ENCODE measurements around the gene VIPR2. TPM values are rescaled to one million over a fixed set of nuclear protein-coding genes. Genes with fewer than 3 reads are reported as not detected.
A peak's percentile ranks its signal among the peaks of the same experiment; 100 is the strongest.

Gene VIPR2
- total and polyA plus RNA-seq, 2 donors from 2014 or later, result 0.91 to 1.3 TPM

- Histone ChIP-seq H3K9ac (ENCODE audit: low read length in 3 of 3) (peak overlapping the region in 1 of 3 donors; percentile 69), H3K27ac (ENCODE audit: low read depth in 2 of 2, low read length in 2 of 2) (peak overlapping the region; percentile 60 to 82), H3K9me3 (ENCODE audit: control insufficient read depth in 2 of 3, insufficient read depth in 1 of 3, low read length in 3 of 3) (no peaks in the 10 kb centered on the region), H3K4me1 (ENCODE audit: control insufficient read depth in 2 of 3, insufficient read depth in 2 of 3, low read depth in 1 of 3, low read length in 3 of 3) (peaks cover 3 to 27% (median 5%) of the 10 kb centered on the region in 3 donors), H3K36me3 (ENCODE audit: control insufficient read depth in 2 of 3, insufficient read depth in 3 of 3, low read length in 3 of 3) (no peaks in the 10 kb centered on the region), H3K27me3 (ENCODE audit: control insufficient read depth, insufficient read depth, low read length) (no peaks in the 10 kb centered on the region), H3K4me3 (ENCODE audit: low read length in 3 of 3) (peak overlapping the region in 2 of 3 donors; percentile 68 to 73)
- DNase-seq (peak; percentile 49 to 95 (median 80)), FAIRE-seq (no peak)
- no peak for TF ChIP-seq CTCF (IDR thresholded peaks at IDR 0.05; ENCODE audit: borderline replicate concordance, extremely low read depth, insufficient read depth)
- intact Hi-C loops (cut with DNase I), result no loop called here
These were observed 113.4 kb downstream of the VIPR2 start for GRCh38 chr7:159031135-159031701.

- Histone ChIP-seq H3K9ac (ENCODE audit: low read length in 3 of 3) (peak overlapping the region in 2 of 3 donors; percentile 60 to 69), H3K27ac (ENCODE audit: low read depth in 2 of 2, low read length in 2 of 2) (peak overlapping the region; percentile 60 to 82), H3K27me3 (ENCODE audit: control insufficient read depth, insufficient read depth, low read length) (no peaks in the 10 kb centered on the region), H3K9me3 (ENCODE audit: control insufficient read depth in 2 of 3, insufficient read depth in 1 of 3, low read length in 3 of 3) (no peaks in the 10 kb centered on the region), H3K4me3 (ENCODE audit: low read length in 3 of 3) (peak overlapping the region; percentile 12 to 73 (median 68)), H3K36me3 (ENCODE audit: control insufficient read depth in 2 of 3, insufficient read depth in 3 of 3, low read length in 3 of 3) (no peaks in the 10 kb centered on the region), H3K4me1 (ENCODE audit: control insufficient read depth in 2 of 3, insufficient read depth in 2 of 3, low read depth in 1 of 3, low read length in 3 of 3) (peaks cover 3 to 27% (median 5%) of the 10 kb centered on the region in 3 donors)
- intact Hi-C loops (cut with DNase I), result no loop called here
- FAIRE-seq (no peak), DNase-seq (peak in 4 of 5 donors; percentile 81 to 87 (median 82))
- peak; percentile 21 for TF ChIP-seq CTCF (IDR thresholded peaks at IDR 0.05; ENCODE audit: borderline replicate concordance, extremely low read depth, insufficient read depth)
These were observed 114.1 kb downstream of the VIPR2 start for GRCh38 chr7:159030490-159031134.

GRCh38 chr7:159028508-159029401 is 115.9 kb downstream of the VIPR2 start:
- H3K36me3 ChIP-seq (ENCODE audit: control insufficient read depth in 2 of 3, insufficient read depth in 3 of 3, low read length in 3 of 3), result no peaks in the 10 kb centered on the region
- DNase-seq (peak in 2 of 5 donors; percentile 3 to 60), FAIRE-seq (no peak)
- peak overlapping the region in 1 of 3 donors; percentile 52 for H3K4me3 ChIP-seq (ENCODE audit: low read length in 3 of 3)
- intact Hi-C loops (cut with DNase I), result no loop called here
- H3K27ac ChIP-seq (ENCODE audit: low read depth in 2 of 2, low read length in 2 of 2), result peak overlapping the region in 1 of 2 donors; percentile 63
- no peak for TF ChIP-seq CTCF (IDR thresholded peaks at IDR 0.05; ENCODE audit: borderline replicate concordance, extremely low read depth, insufficient read depth)
- H3K9me3 ChIP-seq (ENCODE audit: control insufficient read depth in 2 of 3, insufficient read depth in 1 of 3, low read length in 3 of 3), result no peaks in the 10 kb centered on the region
- H3K4me1 ChIP-seq (ENCODE audit: control insufficient read depth in 2 of 3, insufficient read depth in 2 of 3, low read depth in 1 of 3, low read length in 3 of 3), result peaks cover 3 to 27% (median 5%) of the 10 kb centered on the region in 3 donors
- no peaks in the 10 kb centered on the region for H3K27me3 ChIP-seq (ENCODE audit: control insufficient read depth, insufficient read depth, low read length)
- H3K9ac ChIP-seq (ENCODE audit: low read length in 3 of 3), result no peak overlapping the region

All from kidney (tissue), 14 donors.